GM19397 (cell line): ENCODE measurements around the gene REPS1.
A peak's percentile ranks its signal among the peaks of the same experiment; 100 is the strongest.

Source experiments
- ATAC-seq: cut with Tn5 transposase; IDR thresholded peaks from one replicate; pipeline ENCODE4 v1.9.1; 2021; ENCODE audit warnings: mild to moderate bottlenecking, moderate library complexity; ENCODE audit not compliant: unreplicated experiment

REPS1 gene

DNA sequence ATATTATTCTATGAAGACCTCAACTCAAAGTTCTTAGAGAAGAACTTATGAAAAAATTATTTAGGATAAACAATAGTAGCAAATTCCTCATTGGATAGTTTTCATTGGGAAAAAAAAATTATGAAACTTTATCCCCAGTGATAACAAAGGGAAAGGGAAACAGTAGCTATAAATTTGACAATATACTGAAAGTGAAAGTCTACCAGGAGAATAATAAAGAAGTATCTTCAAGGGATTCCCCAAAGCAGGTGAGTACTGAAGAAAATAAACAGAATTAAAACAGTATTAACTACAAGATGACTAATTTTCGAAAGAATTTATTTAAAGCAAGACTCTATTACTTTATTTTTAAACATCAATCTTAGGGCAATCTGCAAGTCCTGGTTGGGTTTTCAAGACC lies 56.4 kb downstream of the REPS1 start:
- no peak for ATAC-seq

DNA sequence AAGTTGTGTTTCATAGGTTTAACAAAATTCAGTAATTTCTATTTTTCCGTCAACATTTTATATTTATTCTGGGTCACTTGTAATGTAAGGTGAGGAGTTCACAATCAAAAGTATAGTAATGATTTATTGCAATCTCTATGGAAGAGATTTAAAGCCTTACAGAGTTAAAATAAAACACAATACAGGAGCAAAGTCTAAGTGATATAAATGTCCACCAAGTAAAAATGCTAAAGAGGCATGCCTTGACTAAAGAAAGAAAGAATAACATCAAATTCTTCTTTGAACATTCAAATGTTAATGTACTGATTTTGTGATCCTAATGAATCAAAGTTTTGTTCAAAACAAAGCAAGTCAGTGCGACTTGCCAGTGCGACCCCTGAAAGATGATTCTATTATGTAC lies 61.5 kb downstream of the REPS1 start:
- no peak for ATAC-seq

GRCh38 chr6:138925806-138926205 lies 62.2 kb downstream of the REPS1 start:
- ATAC-seq, result no peak

- no peak for ATAC-seq
These were observed 64.5 kb downstream of the REPS1 start for GRCh38 chr6:138923561-138923960.

DNA sequence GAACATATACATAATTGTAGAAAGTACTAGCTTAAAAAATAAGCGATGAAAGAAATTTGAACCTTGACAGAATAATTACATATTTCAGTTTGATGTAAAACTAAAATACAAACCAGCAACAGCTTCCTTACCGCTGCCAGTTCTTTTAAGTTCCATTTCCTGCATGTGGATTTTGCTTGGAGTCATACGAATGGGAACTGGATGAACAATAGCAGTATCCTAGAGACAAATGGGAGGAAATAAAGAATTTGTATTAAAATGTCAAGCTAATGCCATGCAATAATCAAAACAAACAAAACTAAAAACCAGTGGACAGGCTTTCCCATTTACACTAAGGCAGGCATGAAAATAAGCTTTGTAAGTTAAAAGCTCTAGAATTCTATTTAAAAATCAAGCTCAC lies 67.1 kb downstream of the REPS1 start:
- no peak for ATAC-seq

GRCh38 chr6:138914701-138915100 lies 73.4 kb downstream of the REPS1 start:
- ATAC-seq, result no peak

DNA sequence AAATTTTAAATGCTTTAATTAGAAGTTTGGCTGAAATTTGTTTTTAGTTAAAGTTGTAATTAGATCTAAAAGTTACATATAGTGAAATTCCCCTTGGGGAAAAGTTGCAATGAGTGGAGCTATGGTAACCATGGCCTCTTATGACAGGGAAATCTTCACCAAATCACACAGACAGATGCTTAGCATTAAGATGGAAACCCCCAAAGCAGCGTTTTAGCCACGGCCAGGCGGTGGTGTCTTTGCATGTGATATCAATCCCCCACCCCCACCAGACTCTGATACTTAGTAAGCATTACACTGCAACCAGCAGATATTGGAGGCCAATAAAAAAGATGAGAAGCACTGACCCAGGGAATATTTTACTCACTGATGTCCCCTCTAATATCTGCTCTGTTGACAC lies 75.7 kb downstream of the REPS1 start:
- ATAC-seq, result no peak

GRCh38 chr6:138909975-138910374 lies 78.1 kb downstream of the REPS1 start:
- no peak for ATAC-seq

- ATAC-seq, result no peak
These were observed 78.5 kb downstream of the REPS1 start for GRCh38 chr6:138909511-138909910.

DNA sequence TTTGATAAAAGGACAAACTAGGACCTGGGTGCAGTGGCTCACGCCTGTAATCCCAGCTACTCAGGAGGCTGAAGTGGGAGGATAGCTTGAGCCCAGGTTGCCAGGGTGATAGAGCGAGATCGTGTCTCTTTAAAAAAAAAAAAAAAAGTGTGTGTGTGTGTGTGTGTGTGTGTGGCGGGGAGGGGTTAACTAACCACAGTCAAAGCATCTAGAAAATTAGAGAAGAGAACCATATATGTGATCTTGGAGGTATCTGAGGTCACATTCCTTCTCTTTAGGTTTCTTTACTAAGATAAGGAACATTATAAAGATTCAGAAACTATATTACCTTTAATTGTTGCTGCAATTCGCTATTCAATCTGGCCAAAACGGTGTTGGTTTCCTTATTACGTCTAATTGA lies 80.9 kb downstream of the REPS1 start:
- no peak for ATAC-seq

- ATAC-seq, result no peak
These were observed 91.0 kb downstream of the REPS1 start for GRCh38 chr6:138897031-138897430.

- ATAC-seq, result no peak
These were observed 91.8 kb downstream of the REPS1 start for GRCh38 chr6:138896104-138896756.

DNA sequence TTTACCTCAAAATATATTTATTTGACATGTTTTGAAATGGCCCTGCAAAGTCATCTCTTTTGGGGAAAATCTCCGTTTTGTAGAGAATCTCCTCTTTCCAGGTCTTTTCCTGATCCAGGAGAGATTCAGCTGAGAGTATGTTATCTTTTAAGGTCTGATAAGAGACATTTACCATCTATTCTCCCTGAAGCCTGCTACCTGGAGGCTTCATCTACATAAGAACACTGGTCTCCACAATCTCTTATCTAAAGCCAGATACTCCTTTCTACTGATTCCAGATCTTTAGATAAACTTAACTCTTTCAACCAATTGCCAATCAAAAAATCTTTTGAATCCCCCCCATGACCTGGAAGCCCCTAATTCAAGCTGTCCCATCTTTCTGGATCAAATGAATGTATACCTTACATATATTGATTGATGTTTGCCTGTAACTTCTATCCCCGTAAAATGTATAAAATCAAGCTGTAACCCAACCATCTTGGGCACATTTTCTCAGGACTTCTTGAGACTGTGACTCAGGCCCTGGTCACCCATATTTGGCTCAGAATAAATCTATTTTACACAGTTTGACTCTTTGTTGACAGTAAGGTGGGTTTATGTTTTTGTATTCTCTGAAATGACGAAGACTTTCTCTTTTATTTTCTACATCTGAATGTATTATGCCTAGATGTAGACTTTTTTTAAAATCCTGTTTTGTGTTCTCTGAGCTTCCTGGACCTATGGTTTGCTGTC lies 96.6 kb downstream of the REPS1 start:
- no peak for ATAC-seq

- ATAC-seq, result no peak
These were observed 102.8 kb downstream of the REPS1 start for GRCh38 chr6:138885156-138885819.

GRCh38 chr6:138882369-138883017 lies 105.6 kb downstream of the REPS1 start:
- ATAC-seq, result peak; percentile 70

- ATAC-seq, result no peak
These were observed 114.9 kb downstream of the REPS1 start for GRCh38 chr6:138873191-138873590.

DNA sequence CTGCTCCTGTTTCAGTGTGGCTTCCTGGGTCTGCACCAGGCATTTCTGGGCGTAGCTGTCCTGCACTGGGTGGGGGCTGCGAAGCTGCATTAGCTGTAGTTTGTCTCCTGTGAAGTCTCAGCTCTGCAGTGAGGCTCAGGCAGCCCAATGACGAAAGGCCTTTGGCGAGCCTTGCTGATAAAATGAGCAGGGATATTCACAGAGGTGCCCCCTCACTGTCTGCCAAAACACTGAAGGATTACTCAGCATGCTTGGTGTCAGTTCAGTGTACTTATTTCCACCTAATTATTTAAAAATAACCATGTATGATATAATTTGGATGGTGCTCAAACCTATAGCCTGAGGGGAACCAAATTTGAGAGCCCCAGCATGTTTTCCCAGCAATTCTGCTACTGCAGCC lies 118.7 kb downstream of the REPS1 start:
- ATAC-seq, result no peak

DNA sequence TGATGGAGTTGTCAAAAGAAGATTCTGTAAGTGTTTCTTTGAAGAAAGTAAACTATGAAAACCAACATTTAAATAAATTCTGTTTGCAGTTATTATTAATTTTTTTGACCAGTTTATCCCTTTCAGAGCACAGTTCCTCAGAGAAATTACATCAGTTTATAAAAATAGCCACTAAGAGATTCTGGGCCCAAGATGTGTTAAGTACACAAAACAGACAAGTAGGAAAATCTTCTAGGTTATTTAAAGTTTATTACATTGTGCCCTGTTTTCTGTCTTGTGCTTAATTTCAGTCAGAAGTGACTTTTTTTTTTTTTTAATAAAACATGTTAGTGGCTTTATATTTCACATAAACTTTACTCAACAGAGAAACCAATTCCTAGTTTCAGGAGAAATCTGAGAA lies 119.9 kb downstream of the REPS1 start:
- no peak for ATAC-seq

DNA sequence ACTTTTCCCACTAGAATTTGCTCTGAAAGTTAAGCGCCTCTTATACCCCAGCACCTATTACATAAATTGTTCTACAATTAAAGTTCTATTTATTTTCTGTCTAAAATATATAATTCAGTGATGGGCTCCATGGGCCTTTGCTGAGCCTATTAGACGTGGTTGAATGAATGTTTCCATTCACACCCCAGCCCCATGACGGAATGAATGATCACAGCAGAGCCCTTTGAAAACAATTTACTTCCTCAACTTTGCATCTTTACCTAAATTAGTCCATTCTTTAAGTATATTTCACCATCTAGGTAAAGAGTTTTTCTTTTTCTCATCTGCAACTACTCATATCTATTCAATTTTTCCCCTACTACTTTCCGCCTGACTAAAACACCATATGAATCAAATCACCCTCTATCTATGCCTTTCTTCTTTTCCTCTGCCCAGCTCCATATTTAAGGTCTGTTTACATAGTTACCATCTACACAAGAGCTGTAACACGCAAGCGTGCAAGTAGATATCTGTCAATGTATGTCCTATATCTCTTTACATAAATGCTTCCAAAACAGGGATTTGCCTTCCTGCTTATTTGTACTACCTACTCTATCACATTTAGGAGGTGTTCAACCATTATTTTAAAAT lies 122.5 kb downstream of the REPS1 start:
- ATAC-seq, result no peak

DNA sequence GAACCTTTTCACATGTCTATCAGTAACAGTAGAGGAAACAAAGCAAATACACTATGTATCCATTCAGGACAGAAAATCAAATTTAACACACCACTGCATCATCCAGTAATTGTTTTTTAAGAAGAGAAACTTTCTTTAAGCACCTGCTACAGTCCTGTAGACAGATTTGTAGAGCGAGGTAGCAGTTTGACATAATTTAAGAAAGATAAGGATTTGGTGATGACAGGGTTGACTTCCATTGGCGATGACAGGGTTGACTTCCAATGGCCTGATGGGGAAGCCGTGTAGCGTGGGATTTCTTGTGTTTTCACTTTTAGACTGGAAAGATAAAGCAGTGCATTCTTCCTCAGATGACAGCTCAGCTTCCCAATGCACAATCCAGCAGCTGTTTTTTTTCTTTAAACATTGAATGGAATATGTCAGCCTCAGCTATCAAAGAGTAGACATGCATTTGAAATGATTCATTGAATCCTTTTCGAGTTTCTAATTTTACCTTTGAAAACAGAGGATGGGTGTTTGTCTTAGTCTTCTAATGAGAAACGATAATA lies 123.6 kb downstream of the REPS1 start:
- ATAC-seq, result no peak

GRCh38 chr6:138863321-138863720 lies 124.7 kb downstream of the REPS1 start:
- no peak for ATAC-seq
